GM12878 (cell line): ENCODE measurements around the gene SH2B3. TPM values are rescaled to one million over a fixed set of nuclear protein-coding genes. Genes with fewer than 3 reads are reported as not detected.

ENCODE experiments used
- ATAC-seq: fragments of 200-7000 bp; cut with Tn5 transposase; 3 replicates; pipeline ENCODE4 v1.9.1; 2020; ENCODE audit warnings: mild to moderate bottlenecking, moderate library complexity
- BruUV-seq: library from RNA; stranded (reverse); fragments of 400-500 nt; replicated peaks from 2 replicates; lab custom pipeline; 2021; lab: Mats Ljungman, UMichigan
- CTCF ChIA-PET: fragments of 300-600 bp; sonication (Branson Sonifier 250); formaldehyde crosslinking; extraction: SDS; loops from one replicate; lab custom pipeline; 2021; ENCODE audit warnings: inconsistent platforms; lab: Yijun Ruan, JAX
- POLR2A ChIA-PET: fragments of 350-600 bp; formaldehyde crosslinking; extraction: SDS; loops from one replicate; lab custom pipeline; 2021; ENCODE audit warnings: inconsistent platforms; lab: Charles Lee
- RAD21 ChIA-PET: fragments of 300-600 bp; sonication (Branson Sonifier 250); formaldehyde crosslinking; loops from one replicate; lab custom pipeline; 2023; ENCODE audit warnings: antibody characterized with exemption; ENCODE audit not compliant: unreplicated experiment; lab: Charles Lee
- SMC1A ChIA-PET: fragments of 300-600 bp; sonication (Branson Sonifier 250); formaldehyde crosslinking; loops from one replicate; lab custom pipeline; 2023; ENCODE audit not compliant: unreplicated experiment, uncharacterized antibody; lab: Charles Lee
- DNase-seq: peaks from one replicate; pipeline ENCODE4 v3.0.0-alpha.2; 2011; ENCODE audit warnings: low read depth, low spot score
- FAIRE-seq: peaks from 3 replicates; lab custom pipeline; 2011; peaks lifted over from hg19 to GRCh38; lab: Jason Lieb, UNC
- H2AFZ ChIP-seq: 2 replicates; pipeline ENCODE4 v1.6.0; 2011; ENCODE audit warnings: low read depth, low read length, control low read depth; ENCODE audit not compliant: control insufficient read depth
- H3K27ac ChIP-seq: 2 replicates; pipeline ENCODE4 v1.5.1; 2011; ENCODE audit warnings: control low read depth; ENCODE audit not compliant: control insufficient read depth, insufficient read depth
- H3K27me3 ChIP-seq, 2 experiments: replicated peaks in 1 of 2; 2 replicates each; pipeline versions ENCODE4 v1.6.0 to v1.6.1; 2011; ENCODE audit warnings: low read length in 1 of 2; ENCODE audit not compliant: control insufficient read depth in 2 of 2, insufficient read depth in 2 of 2
- H3K36me3 ChIP-seq, 2 experiments: 2 replicates each; pipeline ENCODE4 v1.5.1; 2011; ENCODE audit warnings: low read length in 1 of 2; ENCODE audit not compliant: control insufficient read depth in 2 of 2, insufficient read depth in 2 of 2
- H3K4me1 ChIP-seq: 2 replicates; pipeline ENCODE4 v1.6.1; 2011; ENCODE audit warnings: mild to moderate bottlenecking, low read length, moderate library complexity, mixed read lengths; ENCODE audit not compliant: control insufficient read depth, insufficient read depth
- H3K4me2 ChIP-seq: 2 replicates; pipeline ENCODE4 v1.6.0; 2011; ENCODE audit warnings: control low read depth; ENCODE audit not compliant: control insufficient read depth, insufficient read depth
- H3K4me3 ChIP-seq: fragments of 200-600 bp; sonication (generic); 2 replicates; pipeline ENCODE4 v1.5.1; 2016
- H3K79me2 ChIP-seq: 2 replicates; pipeline ENCODE4 v1.6.0; 2011; ENCODE audit warnings: low read length; ENCODE audit not compliant: control insufficient read depth, insufficient read depth
- H3K9ac ChIP-seq: 2 replicates; pipeline ENCODE4 v1.8.0; 2011; ENCODE audit warnings: low read length, control low read depth, mixed read lengths; ENCODE audit not compliant: control insufficient read depth, insufficient read depth
- H3K9me3 ChIP-seq: replicated peaks from 3 replicates; pipeline ENCODE4 v1.5.1; 2011; ENCODE audit warnings: mild to moderate bottlenecking, low read length; ENCODE audit not compliant: control insufficient read depth, insufficient read depth
- H4K20me1 ChIP-seq: 2 replicates; pipeline ENCODE4 v1.6.0; 2011; ENCODE audit not compliant: control insufficient read depth, insufficient read depth
- CBX3 ChIP-seq: fragments of 200-600 bp; sonication (generic); IDR thresholded peaks from 2 replicates; pipeline ENCODE4 v1.6.1; 2016; ENCODE audit warnings: low read depth, borderline replicate concordance
- KDM1A ChIP-seq: fragments of 200-600 bp; sonication (generic); IDR thresholded peaks from 2 replicates; pipeline ENCODE4 v1.6.1; 2016; ENCODE audit warnings: borderline replicate concordance
- PBX3 ChIP-seq: IDR thresholded peaks from 2 replicates; pipeline ENCODE4 v1.6.1; 2011; ENCODE audit warnings: mild to moderate bottlenecking, low read depth, low read length, moderate library complexity; ENCODE audit not compliant: insufficient replicate concordance
- POLR2A ChIP-seq: IDR thresholded peaks from 2 replicates; pipeline ENCODE4 v1.6.1; 2011; ENCODE audit warnings: low read depth, mild to moderate bottlenecking, low read length
- RCOR1 ChIP-seq: conservative IDR thresholded peaks from 2 replicates; pipeline ENCODE4 v1.6.1; 2012; ENCODE audit warnings: low read depth, low read length, improper control_type of control experiment
- YBX1 ChIP-seq: fragments of 450-650 bp; IDR thresholded peaks from 2 replicates; pipeline ENCODE4 v1.6.1; 2016; ENCODE audit warnings: antibody characterized with exemption
- ZBTB11 ChIP-seq: fragments of 450-650 bp; formaldehyde crosslinking; IDR thresholded peaks from 2 replicates; pipeline ENCODE4 v1.5.0; 2022; ENCODE audit warnings: mild to moderate bottlenecking, missing genetic modification characterization
- ZBTB4 ChIP-seq: fragments of 450-650 bp; formaldehyde crosslinking; IDR thresholded peaks from 2 replicates; pipeline ENCODE4 v1.4.0; 2022; ENCODE audit warnings: mild to moderate bottlenecking, moderate library complexity
- WGBS: methylation state at CpG from one replicate; pipeline ENCODE4 v1.1.6; 2016; ENCODE audit warnings: low lambda C conversion rate; ENCODE audit not compliant: insufficient replicate concordance, insufficient coverage; ENCODE audit errors: missing lambda C conversion rate; 5-methylcytosine and 5-hydroxymethylcytosine counted together
- in situ Hi-C: fragments of 300-500 bp; cut with MboI; formaldehyde crosslinking; loops from 9 replicates; pipeline ENCODE4 v1.14.3; 2018; ENCODE audit warnings: mixed read lengths
- intact Hi-C: fragments of 100-400 bp; cut with micrococcal nuclease; formaldehyde crosslinking; loops from one replicate; pipeline ENCODE4 v1.14.2; 2022; ENCODE audit not compliant: unreplicated experiment
- polyA plus RNA-seq, 11 experiments: library from polyadenylated mRNA; depleted of rRNA in 4 of 11; unstranded in 6 of 11; stranded (reverse) in 5 of 11; fragments of >200 nt; fragmentation: Nextera tagmentation in 4 of 11; fragmentation: Illumina TruSeq in 1 of 11; extraction: Ambion mirVana in 4 of 11; extraction: Trizol in 1 of 11; gene quantifications; 1 replicate in 1 of 11; 2 replicates in 10 of 11; pipeline versions ENCODE4 v1.2.1 to v1.2.3, GENCODE V29; 2011 to 2016; ENCODE audit warnings: inconsistent platforms in 2 of 11, missing spikeins in 2 of 11, low read depth in 1 of 11
- total RNA-seq, 4 experiments: library from RNA; depleted of rRNA in 3 of 4; stranded (reverse); fragments of >200 nt in 3 of 4; fragmentation: Illumina TruSeq in 1 of 4; extraction: Trizol in 1 of 4; gene quantifications; 2 replicates each; pipeline versions ENCODE4 v1.2.1 to v1.2.3, GENCODE V29; 2013 to 2021

Gene SH2B3
- total and polyA plus RNA-seq, 10 of the 15 experiments (the other 5 are each of a cell fraction or from before 2014, with no cell fraction given): 5.8 to 46.4 (median 23.3) TPM

- FAIRE-seq (no peak), ATAC-seq (no peak), DNase-seq (no peak)
- 65% methylated on average over 7 of the region's 9 CpGs for WGBS
- no peaks in the 10 kb centered on the region for H3K9me3 ChIP-seq
- no peaks in the 10 kb centered on the region for H4K20me1 ChIP-seq
- no peak overlapping the region for H3K9ac ChIP-seq
- CTCF ChIA-PET: interaction anchor here (0.8 to 27.0 kb wide), 2 partner anchors 60 to 388 kb away, joined by 3 to 1117 read pairs; no protein-coding TSS in a partner anchor
- SMC1A ChIA-PET: interaction anchor here (0.6 to 1.1 kb wide), 2 partner anchors 61 to 1081 kb away, joined by 4 read pairs; no protein-coding TSS in a partner anchor
- in situ Hi-C loops (no loop called here), intact Hi-C loops (loop anchor here (10.0 kb wide), 2 partner anchors 294 to 394 kb away; partner anchors contain the start of genes ACAD10 and BRAP)
- H3K79me2 ChIP-seq: no peaks in the 10 kb centered on the region
- H3K27me3 ChIP-seq: no peaks in the 10 kb centered on the region
- no peak overlapping the region for H3K4me2 ChIP-seq
- H3K27ac ChIP-seq: no peak overlapping the region
- RAD21 ChIA-PET: interaction anchor here (1.4 kb wide), 1 partner anchor 61 kb away, joined by 5 read pairs; no protein-coding TSS in a partner anchor
- TF ChIP-seq KDM1A: no peak
- no peak for TF ChIP-seq POLR2A
- no peak for TF ChIP-seq YBX1
- no peak overlapping the region for H3K4me3 ChIP-seq
- POLR2A ChIA-PET: no interaction called here
- no TSS peak for BruUV-seq
- peaks cover 3% of the 10 kb centered on the region for H3K4me1 ChIP-seq
- no peaks in the 10 kb centered on the region for H3K36me3 ChIP-seq
- no peak overlapping the region for H2AFZ ChIP-seq
Measured at GRCh38 chr12:111390910-111391309, 14.8 kb upstream of the SH2B3 start.

- FAIRE-seq (no peak), DNase-seq (no peak), ATAC-seq (no peak)
- SMC1A ChIA-PET: interaction anchor here (22.6 kb wide), 1 partner anchor 62 kb away, joined by 605 read pairs; no protein-coding TSS in a partner anchor
- POLR2A ChIA-PET: no interaction called here
- no peaks in the 10 kb centered on the region for H3K27me3 ChIP-seq
- BruUV-seq: no TSS peak
- no peak overlapping the region for H3K4me3 ChIP-seq
- no peaks in the 10 kb centered on the region for H3K79me2 ChIP-seq
- no peaks in the 10 kb centered on the region for H3K9me3 ChIP-seq
- H3K4me2 ChIP-seq: no peak overlapping the region
- H3K27ac ChIP-seq: no peak overlapping the region
- H3K36me3 ChIP-seq: no peaks in the 10 kb centered on the region
- no peak overlapping the region for H2AFZ ChIP-seq
- CTCF ChIA-PET: interaction anchor here (27.0 kb wide), 1 partner anchor 57 kb away, joined by 1117 read pairs; no protein-coding TSS in a partner anchor
- peaks cover 21% of the 10 kb centered on the region for H3K4me1 ChIP-seq
- RAD21 ChIA-PET: no interaction called here
- in situ Hi-C loops: no loop called here
- WGBS: 85% methylated on average over 8 of the region's 8 CpGs
- intact Hi-C loops: loop anchor here (10.0 kb wide), 2 partner anchors 291 to 391 kb away; partner anchors contain the start of genes ACAD10 and BRAP
- H4K20me1 ChIP-seq: no peaks in the 10 kb centered on the region
- H3K9ac ChIP-seq: no peak overlapping the region
- TF ChIP-seq POLR2A: no peak
- no peak for TF ChIP-seq RCOR1
- no peak for TF ChIP-seq ZBTB4 (CRISPR knock-in tag)
- TF ChIP-seq ZBTB11: no peak
- TF ChIP-seq CBX3: no peak
- no peak for TF ChIP-seq PBX3
Measured at GRCh38 chr12:111393700-111394300, 11.9 kb upstream of the SH2B3 start.
